Skeletal muscle satellite cell (primary cell): ENCODE data around the gene SGCD.

Experiments
- H3K27me3 ChIP-seq: 2 replicates; pipeline ENCODE4 v1.7.0; 2013; ENCODE audit warnings: low read length; ENCODE audit not compliant: control insufficient read depth, insufficient read depth
- H3K36me3 ChIP-seq: 2 replicates; pipeline ENCODE4 v1.7.0; 2013; ENCODE audit warnings: mild to moderate bottlenecking, control low read depth, low read length; ENCODE audit not compliant: insufficient read depth
- H3K4me1 ChIP-seq: 2 replicates; pipeline ENCODE4 v1.7.0; 2013; ENCODE audit warnings: low read length; ENCODE audit not compliant: control insufficient read depth, insufficient read depth
- H3K4me2 ChIP-seq: 2 replicates; pipeline ENCODE4 v1.7.0; 2013; ENCODE audit warnings: mild to moderate bottlenecking, low read length
- H3K4me3 ChIP-seq: 2 replicates; pipeline ENCODE4 v1.7.0; 2013; ENCODE audit warnings: low read length
- H3K9ac ChIP-seq: 2 replicates; pipeline ENCODE4 v1.7.0; 2013; ENCODE audit warnings: mild to moderate bottlenecking, low read depth, low read length, moderate library complexity
- H3K9me3 ChIP-seq: replicated peaks from 2 replicates; pipeline ENCODE4 v1.7.0; 2013; ENCODE audit warnings: mild to moderate bottlenecking, control low read depth, low read length

SGCD gene

GRCh38 chr5:156540491-156540890, 213.5 kb downstream of the SGCD start:
- Histone ChIP-seq H3K9me3 (no peaks in the 10 kb centered on the region), H3K4me3 (no peak overlapping the region), H3K4me1 (peaks cover under 1% of the 10 kb centered on the region), H3K36me3 (no peaks in the 10 kb centered on the region), H3K4me2 (no peak overlapping the region), H3K27me3 (no peaks in the 10 kb centered on the region), H3K9ac (no peak overlapping the region)

GRCh38 chr5:156541582-156541981, 214.6 kb downstream of the SGCD start:
- Histone ChIP-seq H3K9ac (no peak overlapping the region), H3K4me3 (no peak overlapping the region), H3K4me1 (no peaks in the 10 kb centered on the region), H3K9me3 (no peaks in the 10 kb centered on the region), H3K36me3 (no peaks in the 10 kb centered on the region), H3K4me2 (no peak overlapping the region), H3K27me3 (no peaks in the 10 kb centered on the region)

- no peak overlapping the region for H3K4me3 ChIP-seq
- H3K27me3 ChIP-seq = no peaks in the 10 kb centered on the region
Observed at GRCh38 chr5:156543348-156544145, 216.6 kb downstream of the SGCD start.

GRCh38 chr5:156552855-156553358, 225.9 kb downstream of the SGCD start:
- H3K4me3 ChIP-seq = no peak overlapping the region
- no peak overlapping the region for H3K9ac ChIP-seq
- H3K4me2 ChIP-seq = no peak overlapping the region
- H3K27me3 ChIP-seq = no peaks in the 10 kb centered on the region
- no peaks in the 10 kb centered on the region for H3K4me1 ChIP-seq
- H3K36me3 ChIP-seq = no peaks in the 10 kb centered on the region
- H3K9me3 ChIP-seq = no peaks in the 10 kb centered on the region

More at GRCh38 chr5:156543348-156544145, 216.6 kb downstream of the SGCD start:
- H3K9me3 ChIP-seq = no peaks in the 10 kb centered on the region
- no peaks in the 10 kb centered on the region for H3K4me1 ChIP-seq
- no peak overlapping the region for H3K9ac ChIP-seq
- H3K36me3 ChIP-seq = no peaks in the 10 kb centered on the region
- no peak overlapping the region for H3K4me2 ChIP-seq

GRCh38 chr5:156556666-156557406, 229.9 kb downstream of the SGCD start:
- Histone ChIP-seq H3K4me2 (no peak overlapping the region), H3K9me3 (no peaks in the 10 kb centered on the region), H3K27me3 (no peaks in the 10 kb centered on the region), H3K9ac (no peak overlapping the region), H3K36me3 (no peaks in the 10 kb centered on the region), H3K4me1 (no peaks in the 10 kb centered on the region), H3K4me3 (no peak overlapping the region)

- no peaks in the 10 kb centered on the region for H3K36me3 ChIP-seq
- no peak overlapping the region for H3K9ac ChIP-seq
- no peaks in the 10 kb centered on the region for H3K9me3 ChIP-seq
- no peak overlapping the region for H3K4me3 ChIP-seq
- H3K27me3 ChIP-seq = no peaks in the 10 kb centered on the region
- H3K4me1 ChIP-seq = no peaks in the 10 kb centered on the region
- no peak overlapping the region for H3K4me2 ChIP-seq
Observed at GRCh38 chr5:156560002-156560401, 233.0 kb downstream of the SGCD start.

GRCh38 chr5:156561651-156562050, 234.7 kb downstream of the SGCD start:
- Histone ChIP-seq H3K9me3 (no peaks in the 10 kb centered on the region), H3K4me3 (no peak overlapping the region), H3K36me3 (no peaks in the 10 kb centered on the region), H3K4me2 (no peak overlapping the region), H3K9ac (no peak overlapping the region), H3K4me1 (no peaks in the 10 kb centered on the region), H3K27me3 (no peaks in the 10 kb centered on the region)

- H3K4me3 ChIP-seq = no peak overlapping the region
Observed at GRCh38 chr5:156570615-156571014, 243.7 kb downstream of the SGCD start.

GRCh38 chr5:156581725-156582124, 254.8 kb downstream of the SGCD start:
- Histone ChIP-seq H3K4me2 (no peak overlapping the region), H3K4me1 (no peaks in the 10 kb centered on the region), H3K9ac (no peak overlapping the region), H3K4me3 (no peak overlapping the region), H3K27me3 (no peaks in the 10 kb centered on the region), H3K36me3 (no peaks in the 10 kb centered on the region), H3K9me3 (no peaks in the 10 kb centered on the region)

More at GRCh38 chr5:156570615-156571014, 243.7 kb downstream of the SGCD start:
- H3K4me1 ChIP-seq = no peaks in the 10 kb centered on the region
- no peak overlapping the region for H3K9ac ChIP-seq
- no peaks in the 10 kb centered on the region for H3K9me3 ChIP-seq
- no peak overlapping the region for H3K4me2 ChIP-seq
- no peaks in the 10 kb centered on the region for H3K36me3 ChIP-seq
- H3K27me3 ChIP-seq = no peaks in the 10 kb centered on the region

- Histone ChIP-seq H3K27me3 (no peaks in the 10 kb centered on the region), H3K9me3 (no peaks in the 10 kb centered on the region), H3K4me3 (no peak overlapping the region), H3K4me1 (no peaks in the 10 kb centered on the region), H3K36me3 (no peaks in the 10 kb centered on the region), H3K4me2 (no peak overlapping the region), H3K9ac (no peak overlapping the region)
Observed at GRCh38 chr5:156582193-156582598, 255.2 kb downstream of the SGCD start.

GRCh38 chr5:156584871-156585270, 257.9 kb downstream of the SGCD start:
- no peaks in the 10 kb centered on the region for H3K4me1 ChIP-seq
- no peak overlapping the region for H3K4me2 ChIP-seq
- no peaks in the 10 kb centered on the region for H3K27me3 ChIP-seq
- H3K9ac ChIP-seq = no peak overlapping the region
- H3K36me3 ChIP-seq = no peaks in the 10 kb centered on the region
- H3K4me3 ChIP-seq = no peak overlapping the region
- H3K9me3 ChIP-seq = no peaks in the 10 kb centered on the region
